HEK293T (cell line): Measurements from ENCODE around the gene TRIM72.

Experiments
- ARNT ChIP-seq: fragments of 450-650 bp; IDR thresholded peaks from 2 replicates; pipeline ENCODE4 v1.6.1; 2017; ENCODE audit warnings: mild to moderate bottlenecking
- FOXA1 ChIP-seq: fragments of 450-650 bp; IDR thresholded peaks from 2 replicates; pipeline ENCODE4 v1.6.1; 2016; ENCODE audit warnings: mild to moderate bottlenecking
- FOXK2 ChIP-seq: fragments of 450-650 bp; IDR thresholded peaks from 2 replicates; pipeline ENCODE4 v1.6.1; 2016; ENCODE audit warnings: mild to moderate bottlenecking
- SUZ12 ChIP-seq: fragments of 450-650 bp; IDR thresholded peaks from 2 replicates; pipeline ENCODE4 v1.6.1; 2016; ENCODE audit warnings: mild to moderate bottlenecking

- TF ChIP-seq ARNT (no peak), SUZ12 (no peak), FOXA1 (no peak), FOXK2 (no peak)
Observed at GRCh38 chr16:31246296-31246695, 32.4 kb downstream of the TRIM72 start.
